GM23338 (cell line): ENCODE results near the gene PPP4R1. TPM values are rescaled to one million over a fixed set of nuclear protein-coding genes. Genes with fewer than 3 reads are reported as not detected.

Experiments used
- ATAC-seq: fragments of 200-7000 bp; cut with Tn5 transposase; 3 replicates; pipeline ENCODE4 v1.9.1; 2020
- DNase-seq: peaks from one replicate; pipeline ENCODE4 v3.0.0-alpha.2; 2015; ENCODE audit warnings: low spot score
- H2AFZ ChIP-seq: fragments of 200-600 bp; sonication (generic); 2 replicates; pipeline ENCODE4 v1.8.0; 2016; ENCODE audit warnings: antibody characterized with exemption, mild to moderate bottlenecking, moderate library complexity
- H3F3A ChIP-seq: fragments of 200-600 bp; sonication (generic); replicated peaks from 2 replicates; pipeline ENCODE4 v1.8.0; 2017; ENCODE audit warnings: antibody characterized with exemption, mixed run types, low read depth
- H3K27ac ChIP-seq: fragments of 200-600 bp; sonication (generic); 2 replicates; pipeline ENCODE4 v1.6.1; 2016; ENCODE audit warnings: low read depth
- H3K27me3 ChIP-seq: fragments of 200-600 bp; sonication (generic); 2 replicates; pipeline ENCODE4 v1.8.0; 2016; ENCODE audit warnings: mild to moderate bottlenecking, mixed run types, moderate library complexity; ENCODE audit not compliant: insufficient read depth
- H3K36me3 ChIP-seq: fragments of 200-600 bp; sonication (generic); 2 replicates; pipeline ENCODE4 v1.8.0; 2016; ENCODE audit warnings: mild to moderate bottlenecking; ENCODE audit not compliant: insufficient read depth
- H3K4me1 ChIP-seq: fragments of 200-600 bp; sonication (generic); 2 replicates; pipeline ENCODE4 v1.8.0; 2016; ENCODE audit warnings: mild to moderate bottlenecking, moderate library complexity; ENCODE audit not compliant: insufficient read depth
- H3K4me2 ChIP-seq: fragments of 200-600 bp; sonication (generic); 2 replicates; pipeline ENCODE4 v1.7.1; 2017; ENCODE audit warnings: mixed run types
- H3K4me3 ChIP-seq: fragments of 200-600 bp; sonication (generic); 2 replicates; pipeline ENCODE4 v1.6.1; 2016; ENCODE audit warnings: mixed run types
- H3K79me2 ChIP-seq: fragments of 200-600 bp; sonication (generic); replicated peaks from 2 replicates; pipeline ENCODE4 v1.8.0; 2017; ENCODE audit warnings: mild to moderate bottlenecking; ENCODE audit not compliant: insufficient read depth
- H3K9me2 ChIP-seq: fragments of 200-600 bp; sonication (generic); 2 replicates; pipeline ENCODE4 v1.8.0; 2017; ENCODE audit not compliant: insufficient read depth
- H4K20me1 ChIP-seq: fragments of 200-600 bp; sonication (generic); replicated peaks from 2 replicates; pipeline ENCODE4 v1.8.0; 2017; ENCODE audit warnings: mild to moderate bottlenecking; ENCODE audit not compliant: insufficient read depth
- H3K27ac Mint-ChIP-seq: 2 replicates; pipeline ENCODE4 v1.8.0; 2020; ENCODE audit warnings: inconsistent platforms, mild to moderate bottlenecking, moderate library complexity, mixed read lengths
- H3K27me3 Mint-ChIP-seq: 3 replicates; pipeline ENCODE4 v1.8.0; 2022; ENCODE audit warnings: low read depth, mild to moderate bottlenecking, moderate library complexity, mixed read lengths, inconsistent platforms; ENCODE audit not compliant: insufficient read depth, poor library complexity
- H3K36me3 Mint-ChIP-seq: 3 replicates; pipeline ENCODE4 v1.8.0; 2021; ENCODE audit warnings: low read depth, mild to moderate bottlenecking, inconsistent platforms, moderate library complexity, mixed read lengths
- H3K4me1 Mint-ChIP-seq: 3 replicates; pipeline ENCODE4 v1.8.0; 2020; ENCODE audit warnings: mild to moderate bottlenecking, inconsistent platforms, mixed read lengths
- H3K4me3 Mint-ChIP-seq: 3 replicates; pipeline ENCODE4 v1.8.0; 2021; ENCODE audit warnings: moderate library complexity, mild to moderate bottlenecking, inconsistent platforms, mixed read lengths
- H3K9me3 Mint-ChIP-seq: 3 replicates; pipeline ENCODE4 v1.8.0; 2020; ENCODE audit warnings: moderate library complexity, mild to moderate bottlenecking, inconsistent platforms, mixed read lengths
- CREB1 ChIP-seq: fragments of 250-450 bp; sonication (Bioruptor Pico); IDR thresholded peaks from 2 replicates; pipeline ENCODE4 v1.5.0; 2020; ENCODE audit warnings: low read depth, mild to moderate bottlenecking, moderate library complexity
- EZH2 ChIP-seq: fragments of 200-600 bp; sonication (generic); IDR thresholded peaks from one replicate; pipeline ENCODE4 v1.8.0; 2017; ENCODE audit warnings: antibody characterized with exemption, mild to moderate bottlenecking, low read depth; ENCODE audit not compliant: unreplicated experiment
- EZH2phosphoT487 ChIP-seq: fragments of 200-600 bp; sonication (generic); IDR thresholded peaks from one replicate; pipeline ENCODE4 v1.8.1; 2018; ENCODE audit warnings: antibody characterized with exemption; ENCODE audit not compliant: unreplicated experiment
- JUNB ChIP-seq: IDR thresholded peaks from one replicate; pipeline ENCODE4 v1.6.1; 2016; ENCODE audit warnings: antibody characterized with exemption; ENCODE audit not compliant: unreplicated experiment
- NANOG ChIP-seq: IDR thresholded peaks from 2 replicates; pipeline ENCODE4 v1.6.1; 2016; ENCODE audit warnings: antibody characterized with exemption, borderline replicate concordance
- POLR2AphosphoS5 ChIP-seq: IDR thresholded peaks from 2 replicates; pipeline ENCODE4 v1.6.1; 2016; ENCODE audit warnings: antibody characterized with exemption, low read depth
- STAT1 ChIP-seq: IDR thresholded peaks from one replicate; pipeline ENCODE4 v1.6.1; 2016; ENCODE audit warnings: antibody characterized with exemption; ENCODE audit not compliant: unreplicated experiment
- ZNF114 ChIP-seq: fragments of 250-450 bp; sonication (Bioruptor Pico); IDR thresholded peaks from 2 replicates; pipeline ENCODE4 v1.5.0; 2020; ENCODE audit warnings: mild to moderate bottlenecking, moderate library complexity
- ZNF331 ChIP-seq: fragments of 250-450 bp; sonication (Bioruptor Pico); IDR thresholded peaks from 2 replicates; pipeline ENCODE4 v1.5.0; 2020; ENCODE audit warnings: low read depth, mild to moderate bottlenecking, moderate library complexity
- polyA plus RNA-seq: library from polyadenylated mRNA; unstranded; fragments of >200 nt; fragmentation: Nextera tagmentation; extraction: Ambion mirVana; gene quantifications from 2 replicates; pipeline ENCODE4 v1.2.1, GENCODE V29; 2016
- total RNA-seq: library from RNA; depleted of rRNA; stranded (reverse); fragments of >200 nt; shearing (Covaris generic); gene quantifications from 2 replicates; pipeline ENCODE4 v1.2.3, GENCODE V29; 2014
- TF ChIP-seq, protein P1 (sequence below): IDR thresholded peaks from one replicate; pipeline ENCODE4 v1.6.1; 2018; ENCODE audit warnings: antibody characterized with exemption; ENCODE audit not compliant: unreplicated experiment
- TF ChIP-seq, protein P2 (sequence below): fragments of 250-450 bp; sonication (Bioruptor Pico); IDR thresholded peaks from 2 replicates; pipeline ENCODE4 v1.5.0; 2020; ENCODE audit warnings: mild to moderate bottlenecking, moderate library complexity
- TF ChIP-seq, protein P3 (sequence below): IDR thresholded peaks from 2 replicates; pipeline ENCODE4 v1.6.1; 2016; ENCODE audit warnings: antibody characterized with exemption
- TF ChIP-seq, protein P4 (sequence below), 2 experiments: fragments of 200-600 bp in 1 of 2; sonication (generic) in 1 of 2; conservative IDR thresholded peaks; 2 replicates each; pipeline versions ENCODE4 v1.5.1 to v1.6.1; 2016 to 2017; ENCODE audit warnings: antibody characterized with exemption in 2 of 2, low read depth in 2 of 2, mild to moderate bottlenecking in 2 of 2, moderate library complexity in 1 of 2

The PPP4R1 gene
- total and polyA plus RNA-seq, 2 experiments from 2014 or later, result 18.1 to 79.4 TPM

DNA sequence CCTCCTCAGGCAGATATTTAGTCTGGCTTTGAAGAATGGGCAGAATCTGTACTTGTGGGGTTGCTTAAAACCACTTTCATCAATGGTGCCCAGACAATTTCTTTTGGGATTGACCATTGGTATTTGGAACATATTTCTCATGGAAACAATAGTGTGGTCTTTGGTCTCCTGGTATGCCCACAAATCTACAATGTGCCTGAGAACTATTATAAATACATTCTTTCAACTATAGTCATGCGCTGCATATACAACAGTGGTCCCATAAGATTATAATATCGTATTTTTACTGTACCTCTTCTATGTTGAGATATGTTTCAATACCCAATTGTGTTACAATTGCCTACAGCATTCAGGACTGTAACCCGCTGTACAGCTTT lies 34.8 kb upstream of the PPP4R1 start:
- H3K9me3 Mint-ChIP-seq, result no peaks in the 10 kb centered on the region
- peaks cover 6% of the 10 kb centered on the region; the same call in 1 of the 2 replicates for H3K4me1 ChIP-seq
- no peaks in the 10 kb centered on the region for H4K20me1 ChIP-seq
- H3K27me3 Mint-ChIP-seq, result peaks cover 2% of the 10 kb centered on the region
- no peaks in the 10 kb centered on the region for H3K79me2 ChIP-seq
- no peak for TF ChIP-seq NANOG
- TF ChIP-seq EZH2phosphoT487, result no peak
- no peak for TF ChIP-seq JUNB
- TF ChIP-seq ZNF331 (CRISPR knock-in tag), result no peak
- no peak for TF ChIP-seq EZH2
- TF ChIP-seq, protein P1, sequence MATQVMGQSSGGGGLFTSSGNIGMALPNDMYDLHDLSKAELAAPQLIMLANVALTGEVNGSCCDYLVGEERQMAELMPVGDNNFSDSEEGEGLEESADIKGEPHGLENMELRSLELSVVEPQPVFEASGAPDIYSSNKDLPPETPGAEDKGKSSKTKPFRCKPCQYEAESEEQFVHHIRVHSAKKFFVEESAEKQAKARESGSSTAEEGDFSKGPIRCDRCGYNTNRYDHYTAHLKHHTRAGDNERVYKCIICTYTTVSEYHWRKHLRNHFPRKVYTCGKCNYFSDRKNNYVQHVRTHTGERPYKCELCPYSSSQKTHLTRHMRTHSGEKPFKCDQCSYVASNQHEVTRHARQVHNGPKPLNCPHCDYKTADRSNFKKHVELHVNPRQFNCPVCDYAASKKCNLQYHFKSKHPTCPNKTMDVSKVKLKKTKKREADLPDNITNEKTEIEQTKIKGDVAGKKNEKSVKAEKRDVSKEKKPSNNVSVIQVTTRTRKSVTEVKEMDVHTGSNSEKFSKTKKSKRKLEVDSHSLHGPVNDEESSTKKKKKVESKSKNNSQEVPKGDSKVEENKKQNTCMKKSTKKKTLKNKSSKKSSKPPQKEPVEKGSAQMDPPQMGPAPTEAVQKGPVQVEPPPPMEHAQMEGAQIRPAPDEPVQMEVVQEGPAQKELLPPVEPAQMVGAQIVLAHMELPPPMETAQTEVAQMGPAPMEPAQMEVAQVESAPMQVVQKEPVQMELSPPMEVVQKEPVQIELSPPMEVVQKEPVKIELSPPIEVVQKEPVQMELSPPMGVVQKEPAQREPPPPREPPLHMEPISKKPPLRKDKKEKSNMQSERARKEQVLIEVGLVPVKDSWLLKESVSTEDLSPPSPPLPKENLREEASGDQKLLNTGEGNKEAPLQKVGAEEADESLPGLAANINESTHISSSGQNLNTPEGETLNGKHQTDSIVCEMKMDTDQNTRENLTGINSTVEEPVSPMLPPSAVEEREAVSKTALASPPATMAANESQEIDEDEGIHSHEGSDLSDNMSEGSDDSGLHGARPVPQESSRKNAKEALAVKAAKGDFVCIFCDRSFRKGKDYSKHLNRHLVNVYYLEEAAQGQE, result no peak
- TF ChIP-seq ZNF114, result no peak
- TF ChIP-seq CREB1 (CRISPR knock-in tag), result no peak
- TF ChIP-seq, protein P2, sequence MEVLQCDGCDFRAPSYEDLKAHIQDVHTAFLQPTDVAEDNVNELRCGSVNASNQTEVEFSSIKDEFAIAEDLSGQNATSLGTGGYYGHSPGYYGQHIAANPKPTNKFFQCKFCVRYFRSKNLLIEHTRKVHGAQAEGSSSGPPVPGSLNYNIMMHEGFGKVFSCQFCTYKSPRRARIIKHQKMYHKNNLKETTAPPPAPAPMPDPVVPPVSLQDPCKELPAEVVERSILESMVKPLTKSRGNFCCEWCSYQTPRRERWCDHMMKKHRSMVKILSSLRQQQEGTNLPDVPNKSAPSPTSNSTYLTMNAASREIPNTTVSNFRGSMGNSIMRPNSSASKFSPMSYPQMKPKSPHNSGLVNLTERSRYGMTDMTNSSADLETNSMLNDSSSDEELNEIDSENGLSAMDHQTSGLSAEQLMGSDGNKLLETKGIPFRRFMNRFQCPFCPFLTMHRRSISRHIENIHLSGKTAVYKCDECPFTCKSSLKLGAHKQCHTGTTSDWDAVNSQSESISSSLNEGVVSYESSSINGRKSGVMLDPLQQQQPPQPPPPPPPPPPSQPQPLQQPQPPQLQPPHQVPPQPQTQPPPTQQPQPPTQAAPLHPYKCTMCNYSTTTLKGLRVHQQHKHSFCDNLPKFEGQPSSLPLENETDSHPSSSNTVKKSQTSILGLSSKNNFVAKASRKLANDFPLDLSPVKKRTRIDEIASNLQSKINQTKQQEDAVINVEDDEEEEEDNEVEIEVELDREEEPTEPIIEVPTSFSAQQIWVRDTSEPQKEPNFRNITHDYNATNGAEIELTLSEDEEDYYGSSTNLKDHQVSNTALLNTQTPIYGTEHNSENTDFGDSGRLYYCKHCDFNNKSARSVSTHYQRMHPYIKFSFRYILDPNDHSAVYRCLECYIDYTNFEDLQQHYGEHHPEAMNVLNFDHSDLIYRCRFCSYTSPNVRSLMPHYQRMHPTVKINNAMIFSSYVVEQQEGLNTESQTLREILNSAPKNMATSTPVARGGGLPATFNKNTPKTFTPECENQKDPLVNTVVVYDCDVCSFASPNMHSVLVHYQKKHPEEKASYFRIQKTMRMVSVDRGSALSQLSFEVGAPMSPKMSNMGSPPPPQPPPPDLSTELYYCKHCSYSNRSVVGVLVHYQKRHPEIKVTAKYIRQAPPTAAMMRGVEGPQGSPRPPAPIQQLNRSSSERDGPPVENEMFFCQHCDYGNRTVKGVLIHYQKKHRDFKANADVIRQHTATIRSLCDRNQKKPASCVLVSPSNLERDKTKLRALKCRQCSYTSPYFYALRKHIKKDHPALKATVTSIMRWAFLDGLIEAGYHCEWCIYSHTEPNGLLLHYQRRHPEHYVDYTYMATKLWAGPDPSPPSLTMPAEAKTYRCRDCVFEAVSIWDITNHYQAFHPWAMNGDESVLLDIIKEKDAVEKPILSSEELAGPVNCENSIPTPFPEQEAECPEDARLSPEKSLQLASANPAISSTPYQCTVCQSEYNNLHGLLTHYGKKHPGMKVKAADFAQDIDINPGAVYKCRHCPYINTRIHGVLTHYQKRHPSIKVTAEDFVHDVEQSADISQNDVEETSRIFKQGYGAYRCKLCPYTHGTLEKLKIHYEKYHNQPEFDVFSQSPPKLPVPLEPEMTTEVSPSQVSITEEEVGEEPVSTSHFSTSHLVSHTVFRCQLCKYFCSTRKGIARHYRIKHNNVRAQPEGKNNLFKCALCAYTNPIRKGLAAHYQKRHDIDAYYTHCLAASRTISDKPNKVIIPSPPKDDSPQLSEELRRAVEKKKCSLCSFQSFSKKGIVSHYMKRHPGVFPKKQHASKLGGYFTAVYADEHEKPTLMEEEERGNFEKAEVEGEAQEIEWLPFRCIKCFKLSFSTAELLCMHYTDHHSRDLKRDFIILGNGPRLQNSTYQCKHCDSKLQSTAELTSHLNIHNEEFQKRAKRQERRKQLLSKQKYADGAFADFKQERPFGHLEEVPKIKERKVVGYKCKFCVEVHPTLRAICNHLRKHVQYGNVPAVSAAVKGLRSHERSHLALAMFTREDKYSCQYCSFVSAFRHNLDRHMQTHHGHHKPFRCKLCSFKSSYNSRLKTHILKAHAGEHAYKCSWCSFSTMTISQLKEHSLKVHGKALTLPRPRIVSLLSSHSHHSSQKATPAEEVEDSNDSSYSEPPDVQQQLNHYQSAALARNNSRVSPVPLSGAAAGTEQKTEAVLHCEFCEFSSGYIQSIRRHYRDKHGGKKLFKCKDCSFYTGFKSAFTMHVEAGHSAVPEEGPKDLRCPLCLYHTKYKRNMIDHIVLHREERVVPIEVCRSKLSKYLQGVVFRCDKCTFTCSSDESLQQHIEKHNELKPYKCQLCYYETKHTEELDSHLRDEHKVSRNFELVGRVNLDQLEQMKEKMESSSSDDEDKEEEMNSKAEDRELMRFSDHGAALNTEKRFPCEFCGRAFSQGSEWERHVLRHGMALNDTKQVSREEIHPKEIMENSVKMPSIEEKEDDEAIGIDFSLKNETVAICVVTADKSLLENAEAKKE (CRISPR knock-in tag), result no peak
- TF ChIP-seq, protein P3, sequence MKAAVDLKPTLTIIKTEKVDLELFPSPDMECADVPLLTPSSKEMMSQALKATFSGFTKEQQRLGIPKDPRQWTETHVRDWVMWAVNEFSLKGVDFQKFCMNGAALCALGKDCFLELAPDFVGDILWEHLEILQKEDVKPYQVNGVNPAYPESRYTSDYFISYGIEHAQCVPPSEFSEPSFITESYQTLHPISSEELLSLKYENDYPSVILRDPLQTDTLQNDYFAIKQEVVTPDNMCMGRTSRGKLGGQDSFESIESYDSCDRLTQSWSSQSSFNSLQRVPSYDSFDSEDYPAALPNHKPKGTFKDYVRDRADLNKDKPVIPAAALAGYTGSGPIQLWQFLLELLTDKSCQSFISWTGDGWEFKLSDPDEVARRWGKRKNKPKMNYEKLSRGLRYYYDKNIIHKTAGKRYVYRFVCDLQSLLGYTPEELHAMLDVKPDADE, result no peak
- no peak for TF ChIP-seq POLR2AphosphoS5
- no peak for TF ChIP-seq STAT1
- TF ChIP-seq, protein P4, sequence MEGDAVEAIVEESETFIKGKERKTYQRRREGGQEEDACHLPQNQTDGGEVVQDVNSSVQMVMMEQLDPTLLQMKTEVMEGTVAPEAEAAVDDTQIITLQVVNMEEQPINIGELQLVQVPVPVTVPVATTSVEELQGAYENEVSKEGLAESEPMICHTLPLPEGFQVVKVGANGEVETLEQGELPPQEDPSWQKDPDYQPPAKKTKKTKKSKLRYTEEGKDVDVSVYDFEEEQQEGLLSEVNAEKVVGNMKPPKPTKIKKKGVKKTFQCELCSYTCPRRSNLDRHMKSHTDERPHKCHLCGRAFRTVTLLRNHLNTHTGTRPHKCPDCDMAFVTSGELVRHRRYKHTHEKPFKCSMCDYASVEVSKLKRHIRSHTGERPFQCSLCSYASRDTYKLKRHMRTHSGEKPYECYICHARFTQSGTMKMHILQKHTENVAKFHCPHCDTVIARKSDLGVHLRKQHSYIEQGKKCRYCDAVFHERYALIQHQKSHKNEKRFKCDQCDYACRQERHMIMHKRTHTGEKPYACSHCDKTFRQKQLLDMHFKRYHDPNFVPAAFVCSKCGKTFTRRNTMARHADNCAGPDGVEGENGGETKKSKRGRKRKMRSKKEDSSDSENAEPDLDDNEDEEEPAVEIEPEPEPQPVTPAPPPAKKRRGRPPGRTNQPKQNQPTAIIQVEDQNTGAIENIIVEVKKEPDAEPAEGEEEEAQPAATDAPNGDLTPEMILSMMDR (conservative IDR thresholded peaks at IDR 0.05; ENCODE audit: low read depth in 2 of 2), result no peak
- no peaks in the 10 kb centered on the region for H3K9me2 ChIP-seq
- no peak overlapping the region for H3K27ac Mint-ChIP-seq
- H3K4me1 Mint-ChIP-seq, result peaks cover 15% of the 10 kb centered on the region; the same call in 2 of the 3 replicates
- no peak overlapping the region for H3K4me3 Mint-ChIP-seq
- no peaks in the 10 kb centered on the region for H3K27me3 ChIP-seq
- H3K27ac ChIP-seq, result no peak overlapping the region
- H3K4me3 ChIP-seq, result no peak overlapping the region
- H3K4me2 ChIP-seq, result no peak overlapping the region
- no peaks in the 10 kb centered on the region for H3F3A ChIP-seq
- H3K36me3 ChIP-seq, result no peaks in the 10 kb centered on the region
- H3K36me3 Mint-ChIP-seq, result no peaks in the 10 kb centered on the region; the same call in 2 of the 3 replicates
- 0 out of 2 replicates have a peak overlapping the region, but pooled peaks have one; percentile 56 for H2AFZ ChIP-seq
- ATAC-seq, result no peak
- DNase-seq, result no peak
